Common myeloid progenitor, CD34-positive (primary cell): ENCODE data around the gene SOHLH2.

ENCODE experiments used
- CTCF ChIA-PET: fragments of 350-600 bp; sonication (Branson Sonifier 250); formaldehyde crosslinking; loops from one replicate; lab custom pipeline; 2021; ENCODE audit warnings: antibody characterized with exemption; lab: Charles Lee
- POLR2A ChIA-PET: fragments of 350-600 bp; sonication (Branson Sonifier 250); formaldehyde crosslinking; loops from one replicate; lab custom pipeline; 2021; ENCODE audit warnings: antibody characterized with exemption; lab: Charles Lee
- DNase-seq, 3 donors: peaks; one replicate each; pipeline versions ENCODE4 v3.0.0 to v3.0.0-alpha.2; 2013
- H3K27ac ChIP-seq, 2 experiments: 1 replicate in 1 of 2; 2 replicates in 1 of 2; pipeline ENCODE4 v1.7.0; 2013; ENCODE audit warnings: inconsistent platforms in 2 of 2, low read length in 2 of 2, mild to moderate bottlenecking in 2 of 2, low read depth in 1 of 2, moderate library complexity in 1 of 2; ENCODE audit not compliant: severe bottlenecking in 2 of 2, insufficient read depth in 1 of 2, poor library complexity in 1 of 2
- H3K27me3 ChIP-seq, 5 experiments: replicated peaks in 2 of 5; 1 replicate in 3 of 5; 2 replicates in 2 of 5; pipeline versions ENCODE4 v1.6.1 to v1.7.0; 2013; ENCODE audit warnings: low read length in 4 of 5, mild to moderate bottlenecking in 2 of 5, moderate library complexity in 2 of 5, inconsistent platforms in 1 of 5; ENCODE audit not compliant: insufficient read depth in 5 of 5, control insufficient read depth in 4 of 5
- H3K36me3 ChIP-seq, 4 experiments: 1 replicate in 2 of 4; 2 replicates in 2 of 4; pipeline versions ENCODE4 v1.6.1 to v1.7.0; 2013; ENCODE audit warnings: low read length in 3 of 4, control low read depth in 1 of 4, mild to moderate bottlenecking in 1 of 4; ENCODE audit not compliant: control insufficient read depth in 4 of 4, insufficient read depth in 4 of 4
- H3K4me1 ChIP-seq, 4 experiments: 1 replicate in 3 of 4; 2 replicates in 1 of 4; pipeline versions ENCODE4 v1.6.1 to v1.7.1; 2013; ENCODE audit warnings: low read length in 3 of 4, mild to moderate bottlenecking in 3 of 4, control low read depth in 1 of 4, inconsistent platforms in 1 of 4, moderate library complexity in 1 of 4; ENCODE audit not compliant: control insufficient read depth in 4 of 4, insufficient read depth in 4 of 4; ENCODE audit errors: control extremely low read depth in 1 of 4
- H3K4me3 ChIP-seq, 7 experiments: 1 replicate in 4 of 7; 2 replicates in 3 of 7; pipeline versions ENCODE4 v1.5.1 to v1.7.0; 2013; ENCODE audit warnings: mild to moderate bottlenecking in 7 of 7, low read length in 6 of 7, moderate library complexity in 6 of 7, inconsistent platforms in 2 of 7, low read depth in 2 of 7, control low read depth in 1 of 7; ENCODE audit not compliant: insufficient read depth in 4 of 7, control insufficient read depth in 1 of 7; ENCODE audit errors: extremely low read depth in 1 of 7
- H3K9me3 ChIP-seq, 5 experiments: 1 replicate in 4 of 5; 2 replicates in 1 of 5; pipeline versions ENCODE4 v1.6.1 to v1.7.1; 2013; ENCODE audit warnings: low read length in 4 of 5, mild to moderate bottlenecking in 2 of 5, inconsistent platforms in 1 of 5, low read depth in 1 of 5, moderate library complexity in 1 of 5; ENCODE audit not compliant: control insufficient read depth in 4 of 5, insufficient read depth in 2 of 5; ENCODE audit errors: control extremely low read depth in 1 of 5
- WGBS: methylation state at CpG from one replicate; pipeline ENCODE4 v1.1.5; 2013; ENCODE audit not compliant: insufficient coverage; 5-methylcytosine and 5-hydroxymethylcytosine counted together

Gene SOHLH2

DNA sequence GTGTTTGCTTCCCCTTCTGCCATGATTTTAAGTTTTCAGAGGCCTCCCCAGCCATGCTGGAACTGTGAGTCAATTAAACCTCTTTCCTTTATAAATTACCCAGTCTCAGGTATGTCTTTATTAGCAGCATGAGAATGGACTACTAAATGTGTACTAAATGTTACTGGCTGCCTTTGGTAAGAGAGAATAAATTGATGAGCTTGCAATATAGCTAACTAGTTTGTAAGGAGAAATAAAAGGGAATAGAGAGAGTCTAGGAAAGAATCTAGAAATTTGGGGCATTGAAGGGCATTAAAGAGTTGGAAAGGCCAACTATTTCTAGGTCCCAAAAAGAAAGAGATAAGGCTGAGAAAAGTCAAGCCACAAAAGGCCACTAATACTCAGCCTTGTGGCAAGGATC, 5.5 kb upstream of the SOHLH2 start:
- no peak overlapping the region for H3K4me3 ChIP-seq
- H3K4me1 ChIP-seq, result no peaks in the 10 kb centered on the region
- CTCF ChIA-PET, result no interaction called here
- H3K27me3 ChIP-seq, result no peaks in the 10 kb centered on the region
- POLR2A ChIA-PET, result no interaction called here
- DNase-seq, result no peak
- H3K27ac ChIP-seq, result no peak overlapping the region
- H3K9me3 ChIP-seq, result peaks cover 0 to 14% (median 8%) of the 10 kb centered on the region in 5 experiments
- H3K36me3 ChIP-seq, result peaks cover 0 to under 1% (median 0%) of the 10 kb centered on the region in 4 experiments

- H3K36me3 ChIP-seq, result no peaks in the 10 kb centered on the region
- H3K4me1 ChIP-seq, result no peaks in the 10 kb centered on the region
- H3K4me3 ChIP-seq, result no peak overlapping the region
- WGBS, result 90% methylated on average over 2 of the region's 3 CpGs
- ChIA-PET POLR2A (no interaction called here), CTCF (no interaction called here)
- H3K9me3 ChIP-seq, result peaks cover 0 to 15% (median 5%) of the 10 kb centered on the region in 5 experiments
- H3K27me3 ChIP-seq, result no peaks in the 10 kb centered on the region
- DNase-seq, result no peak
- H3K27ac ChIP-seq, result no peak overlapping the region
Observed at GRCh38 chr13:36217456-36217855, 3.1 kb upstream of the SOHLH2 start.

DNA sequence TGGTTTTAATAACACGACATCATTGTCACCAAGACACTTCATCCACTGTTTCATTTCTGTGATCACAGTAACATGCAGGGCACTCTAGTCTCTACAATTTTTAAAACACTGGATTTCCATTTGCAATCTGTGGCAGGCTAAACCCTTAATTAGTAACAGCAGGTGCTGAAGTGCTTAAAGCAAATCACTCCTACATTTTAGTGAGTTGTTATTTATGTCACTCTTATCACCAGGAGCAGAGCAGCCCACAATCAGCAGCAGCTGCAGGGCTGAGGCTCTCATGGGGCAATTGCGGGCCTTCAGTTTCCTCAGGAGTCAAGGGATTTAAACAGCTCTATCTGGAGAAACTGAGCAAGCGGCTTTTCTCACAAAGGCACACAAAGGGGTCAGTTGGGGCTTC, 1.6 kb downstream of the SOHLH2 start:
- WGBS, result 80% methylated on average over 2 of the region's 3 CpGs
- DNase-seq, result no peak

GRCh38 chr13:36211567-36211966, 2.8 kb downstream of the SOHLH2 start:
- POLR2A ChIA-PET, result no interaction called here
- 91% methylated on average over 2 of the region's 4 CpGs for WGBS
- H3K27me3 ChIP-seq, result peaks cover 0 to 4% (median 0%) of the 10 kb centered on the region in 5 experiments
- H3K4me3 ChIP-seq, result no peak overlapping the region
- no peaks in the 10 kb centered on the region for H3K4me1 ChIP-seq
- H3K9me3 ChIP-seq, result peaks cover 0 to 9% (median 3%) of the 10 kb centered on the region in 5 experiments
- CTCF ChIA-PET, result no interaction called here
- no peak overlapping the region for H3K27ac ChIP-seq
- no peak for DNase-seq
- no peaks in the 10 kb centered on the region for H3K36me3 ChIP-seq

More for the DNA sequence above, 1.6 kb downstream of the SOHLH2 start:
- H3K9me3 ChIP-seq, result peaks cover 0 to 10% (median 3%) of the 10 kb centered on the region in 5 experiments
- ChIA-PET CTCF (no interaction called here), POLR2A (no interaction called here)
- H3K27me3 ChIP-seq, result peaks cover 0 to 4% (median 0%) of the 10 kb centered on the region in 5 experiments
- no peaks in the 10 kb centered on the region for H3K36me3 ChIP-seq
- H3K4me3 ChIP-seq, result no peak overlapping the region
- H3K27ac ChIP-seq, result no peak overlapping the region
- no peaks in the 10 kb centered on the region for H3K4me1 ChIP-seq

- ChIA-PET POLR2A (no interaction called here), CTCF (no interaction called here)
- 95% methylated on average over 2 of the region's 4 CpGs for WGBS
- H3K36me3 ChIP-seq, result no peaks in the 10 kb centered on the region
- peaks cover 0 to 4% (median 0%) of the 10 kb centered on the region in 5 experiments for H3K27me3 ChIP-seq
- no peaks in the 10 kb centered on the region for H3K4me1 ChIP-seq
- H3K9me3 ChIP-seq, result peaks cover 0 to 5% (median 1%) of the 10 kb centered on the region in 5 experiments
- no peak overlapping the region for H3K27ac ChIP-seq
- H3K4me3 ChIP-seq, result no peak overlapping the region
- no peak for DNase-seq
Observed at GRCh38 chr13:36210738-36211137, 3.6 kb downstream of the SOHLH2 start.

GRCh38 chr13:36207672-36208071, 6.7 kb downstream of the SOHLH2 start:
- Histone ChIP-seq H3K9me3 (no peaks in the 10 kb centered on the region), H3K4me1 (no peaks in the 10 kb centered on the region), H3K4me3 (no peak overlapping the region), H3K27me3 (peaks cover 0 to 4% (median 0%) of the 10 kb centered on the region in 5 experiments), H3K27ac (no peak overlapping the region), H3K36me3 (no peaks in the 10 kb centered on the region)
- no peak for DNase-seq
- CTCF ChIA-PET, result no interaction called here
- POLR2A ChIA-PET, result no interaction called here
- 98% methylated on average over 5 of the region's 5 CpGs for WGBS

DNA sequence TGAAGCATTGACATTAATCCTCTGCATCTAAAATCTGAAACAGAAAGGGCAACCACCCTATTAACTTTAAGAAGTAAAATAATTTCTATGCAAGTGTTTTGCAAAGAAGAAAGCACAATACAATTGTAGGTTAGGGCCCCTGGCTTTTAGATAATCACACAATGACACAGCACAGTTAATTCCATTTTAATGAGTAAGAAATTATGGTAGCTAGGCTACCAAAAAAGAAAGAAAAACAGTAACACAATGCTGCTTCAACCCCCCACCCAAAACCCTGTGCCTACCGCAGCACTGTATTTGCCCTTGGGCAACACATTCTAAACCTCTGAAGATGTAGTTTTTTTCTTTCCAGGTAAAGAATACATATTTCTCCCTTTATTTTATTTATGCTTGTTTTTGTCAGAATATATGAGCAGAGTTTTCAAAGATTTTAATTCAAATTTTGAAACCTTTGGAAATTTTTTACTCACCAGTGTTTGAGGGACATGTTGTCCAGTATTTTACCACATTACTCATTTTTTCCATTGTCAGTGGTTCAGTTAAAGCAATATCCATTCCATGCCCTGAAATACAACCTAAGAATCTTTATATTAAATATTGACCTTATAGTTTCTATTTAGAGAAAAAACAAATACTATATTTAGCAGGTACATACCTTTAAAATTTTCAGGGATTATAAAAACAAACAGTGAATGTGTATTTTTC, 21.1 kb downstream of the SOHLH2 start:
- POLR2A ChIA-PET, result no interaction called here
- H3K36me3 ChIP-seq, result no peaks in the 10 kb centered on the region
- no peaks in the 10 kb centered on the region for H3K4me1 ChIP-seq
- peak in 1 of 3 donors; percentile 0 for DNase-seq
- no peak overlapping the region for H3K27ac ChIP-seq
- no peaks in the 10 kb centered on the region for H3K9me3 ChIP-seq
- no peaks in the 10 kb centered on the region for H3K27me3 ChIP-seq
- no CpG with 5 or more reads among the region's 1 CpG for WGBS
- CTCF ChIA-PET, result no interaction called here
- H3K4me3 ChIP-seq, result no peak overlapping the region
